SH-SY5Y (cell line): ENCODE data around the gene AATK.

Experiments
- GATA2 ChIP-seq: IDR thresholded peaks from 2 replicates; pipeline ENCODE4 v1.6.1; 2011; ENCODE audit warnings: mild to moderate bottlenecking, low read depth, low read length
- GATA3 ChIP-seq: IDR thresholded peaks from 2 replicates; pipeline ENCODE4 v1.6.1; 2011; ENCODE audit warnings: low read depth, mild to moderate bottlenecking, low read length, moderate library complexity

- TF ChIP-seq GATA3: no peak
- TF ChIP-seq GATA2: no peak
These were observed 31.9 kb upstream of the AATK start for GRCh38 chr17:81197831-81198490.
